MCF 10A (cell line): ENCODE results near the gene ATF5. TPM values are rescaled to one million over a fixed set of nuclear protein-coding genes. Genes with fewer than 3 reads are reported as not detected.

Experiments used
- BruUV-seq: library from RNA; stranded (reverse); fragments of 400-500 nt; replicated peaks from 2 replicates; lab custom pipeline; 2021; lab: Mats Ljungman, UMichigan
- CTCF ChIA-PET: fragments of 300-600 bp; sonication (Branson Sonifier 250); formaldehyde crosslinking; extraction: SDS; loops from one replicate; lab custom pipeline; 2021; ENCODE audit warnings: antibody characterized with exemption, inconsistent platforms; lab: Yijun Ruan, JAX
- POLR2A ChIA-PET: fragments of 300-600, 350-650 bp; sonication (Branson Sonifier 250); formaldehyde crosslinking; extraction: SDS; loops from one replicate; lab custom pipeline; 2020; ENCODE audit warnings: antibody characterized with exemption, inconsistent platforms; lab: Yijun Ruan, JAX
- DNase-seq: peaks from one replicate; pipeline ENCODE4 v3.0.0-alpha.2; 2018; ENCODE audit not compliant: unreplicated experiment
- H3K27ac Mint-ChIP-seq: one replicate; pipeline ENCODE4 v1.8.0; 2022; ENCODE audit warnings: mild to moderate bottlenecking, low read depth, mixed read lengths; ENCODE audit not compliant: unreplicated experiment
- H3K27me3 Mint-ChIP-seq: one replicate; pipeline ENCODE4 v1.8.0; 2022; ENCODE audit warnings: mixed read lengths; ENCODE audit not compliant: insufficient read depth, unreplicated experiment
- H3K36me3 Mint-ChIP-seq: one replicate; pipeline ENCODE4 v1.8.0; 2022; ENCODE audit warnings: mild to moderate bottlenecking, moderate library complexity, mixed read lengths; ENCODE audit not compliant: insufficient read depth, unreplicated experiment
- H3K4me1 Mint-ChIP-seq: one replicate; pipeline ENCODE4 v1.8.0; 2022; ENCODE audit warnings: mixed read lengths; ENCODE audit not compliant: insufficient read depth, unreplicated experiment
- H3K4me3 Mint-ChIP-seq: one replicate; pipeline ENCODE4 v1.8.0; 2022; ENCODE audit warnings: mild to moderate bottlenecking, moderate library complexity, mixed read lengths; ENCODE audit not compliant: unreplicated experiment
- H3K9me3 Mint-ChIP-seq: one replicate; pipeline ENCODE4 v1.8.0; 2022; ENCODE audit warnings: mixed read lengths; ENCODE audit not compliant: unreplicated experiment
- intact Hi-C: fragments of 100-400 bp; cut with micrococcal nuclease; formaldehyde crosslinking; loops from 2 replicates; pipeline ENCODE4 v1.14.1; 2022
- total RNA-seq: library from RNA; stranded (reverse); gene quantifications from 2 replicates; pipeline ENCODE4 v1.2.3, GENCODE V29; 2022
- TF ChIP-seq, protein P1 (sequence below): fragments of 200-600 bp; IDR thresholded peaks from one replicate; pipeline ENCODE4 v1.8.0; 2022; ENCODE audit warnings: antibody characterized with exemption, mild to moderate bottlenecking; ENCODE audit not compliant: unreplicated experiment

ATF5 gene
- total RNA-seq, 1 experiment from 2014 or later: 23.7 TPM

GRCh38 chr19:49946415-49946814 is 17.4 kb downstream of the ATF5 start:
- POLR2A ChIA-PET: no interaction called here
- TF ChIP-seq, protein P1, sequence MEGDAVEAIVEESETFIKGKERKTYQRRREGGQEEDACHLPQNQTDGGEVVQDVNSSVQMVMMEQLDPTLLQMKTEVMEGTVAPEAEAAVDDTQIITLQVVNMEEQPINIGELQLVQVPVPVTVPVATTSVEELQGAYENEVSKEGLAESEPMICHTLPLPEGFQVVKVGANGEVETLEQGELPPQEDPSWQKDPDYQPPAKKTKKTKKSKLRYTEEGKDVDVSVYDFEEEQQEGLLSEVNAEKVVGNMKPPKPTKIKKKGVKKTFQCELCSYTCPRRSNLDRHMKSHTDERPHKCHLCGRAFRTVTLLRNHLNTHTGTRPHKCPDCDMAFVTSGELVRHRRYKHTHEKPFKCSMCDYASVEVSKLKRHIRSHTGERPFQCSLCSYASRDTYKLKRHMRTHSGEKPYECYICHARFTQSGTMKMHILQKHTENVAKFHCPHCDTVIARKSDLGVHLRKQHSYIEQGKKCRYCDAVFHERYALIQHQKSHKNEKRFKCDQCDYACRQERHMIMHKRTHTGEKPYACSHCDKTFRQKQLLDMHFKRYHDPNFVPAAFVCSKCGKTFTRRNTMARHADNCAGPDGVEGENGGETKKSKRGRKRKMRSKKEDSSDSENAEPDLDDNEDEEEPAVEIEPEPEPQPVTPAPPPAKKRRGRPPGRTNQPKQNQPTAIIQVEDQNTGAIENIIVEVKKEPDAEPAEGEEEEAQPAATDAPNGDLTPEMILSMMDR: no peak
- intact Hi-C loops: no loop called here
- DNase-seq: no peak
- Mint-ChIP-seq H3K4me3 (no peak overlapping the region), H3K4me1 (no peaks in the 10 kb centered on the region), H3K27ac (no peak overlapping the region), H3K9me3 (no peaks in the 10 kb centered on the region), H3K36me3 (no peaks in the 10 kb centered on the region), H3K27me3 (peaks cover 20% of the 10 kb centered on the region)
- no TSS peak for BruUV-seq
- CTCF ChIA-PET: interaction anchor here (0.7 kb wide), 1 partner anchor 404 kb away, joined by 4 read pairs; no protein-coding TSS in a partner anchor

DNA sequence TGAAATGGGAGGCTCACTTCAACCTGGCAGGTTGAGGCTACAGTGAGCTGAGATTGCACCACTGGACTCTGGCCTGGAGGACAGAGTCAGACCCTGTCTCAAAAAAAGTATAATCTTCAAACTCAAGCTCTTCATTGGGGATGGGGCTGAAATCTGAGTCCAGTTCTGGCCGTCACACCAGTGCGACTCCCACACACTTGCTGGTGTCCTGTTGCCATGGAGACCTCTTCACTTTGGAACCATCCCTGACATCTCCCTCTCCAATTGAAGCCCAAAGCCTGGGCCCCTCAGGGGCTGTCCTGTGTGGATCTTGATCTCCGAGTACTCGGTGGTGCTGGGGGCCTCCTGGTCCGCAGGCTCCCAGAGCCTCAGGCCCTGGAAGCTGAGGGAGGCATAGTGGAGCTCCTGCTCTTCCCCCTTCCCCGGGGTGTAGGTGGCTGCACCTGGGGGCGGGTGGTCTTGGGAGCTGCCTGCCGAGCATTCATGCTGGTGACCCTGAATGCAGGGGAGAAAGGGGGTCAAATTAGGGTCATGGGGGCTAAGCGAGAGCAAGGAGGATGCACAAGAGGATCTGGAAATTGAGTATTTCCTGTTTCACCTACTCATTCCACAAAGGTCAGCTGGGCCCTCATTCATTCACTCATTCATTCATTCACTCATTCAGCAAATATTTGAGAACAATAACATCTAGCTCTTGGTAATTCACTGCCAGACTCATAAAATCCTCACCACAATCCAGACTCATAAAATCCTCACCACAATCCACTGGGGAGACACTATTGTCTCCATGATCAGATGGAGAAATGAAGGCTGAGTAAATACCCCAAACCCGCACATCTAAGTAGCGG is 21.0 kb downstream of the ATF5 start:
- no peak overlapping the region for H3K27ac Mint-ChIP-seq
- H3K27me3 Mint-ChIP-seq: peaks cover 15% of the 10 kb centered on the region
- H3K36me3 Mint-ChIP-seq: no peaks in the 10 kb centered on the region
- ChIA-PET CTCF (interaction anchor here (0.7 to 1.2 kb wide), 4 partner anchors 12 to 186 kb away, joined by 3 to 6 read pairs (median 3); no protein-coding TSS in a partner anchor), POLR2A (interaction anchor here (0.5 to 1.0 kb wide), 2 partner anchors 14 to 186 kb away, joined by 3 read pairs; no protein-coding TSS in a partner anchor)
- H3K4me3 Mint-ChIP-seq: no peak overlapping the region
- no TSS peak for BruUV-seq
- TF ChIP-seq, protein P1: no peak
- DNase-seq: no peak
- H3K4me1 Mint-ChIP-seq: peaks cover 7% of the 10 kb centered on the region
- intact Hi-C loops: no loop called here
- H3K9me3 Mint-ChIP-seq: no peaks in the 10 kb centered on the region

- TF ChIP-seq, protein P1: no peak
- H3K4me3 Mint-ChIP-seq: no peak overlapping the region
- H3K27ac Mint-ChIP-seq: no peak overlapping the region
- H3K36me3 Mint-ChIP-seq: no peaks in the 10 kb centered on the region
- no peaks in the 10 kb centered on the region for H3K9me3 Mint-ChIP-seq
- CTCF ChIA-PET: interaction anchor here (1.0 to 1.2 kb wide), 2 partner anchors 13 to 185 kb away, joined by 3 to 6 read pairs; no protein-coding TSS in a partner anchor
- no peak for DNase-seq
- H3K4me1 Mint-ChIP-seq: peaks cover 7% of the 10 kb centered on the region
- H3K27me3 Mint-ChIP-seq: peaks cover 20% of the 10 kb centered on the region
- intact Hi-C loops: no loop called here
- BruUV-seq: no TSS peak
- POLR2A ChIA-PET: interaction anchor here (1.0 kb wide), 1 partner anchor 185 kb away, joined by 3 read pairs; no protein-coding TSS in a partner anchor
These were observed 21.6 kb downstream of the ATF5 start for GRCh38 chr19:49950590-49950948.

DNA sequence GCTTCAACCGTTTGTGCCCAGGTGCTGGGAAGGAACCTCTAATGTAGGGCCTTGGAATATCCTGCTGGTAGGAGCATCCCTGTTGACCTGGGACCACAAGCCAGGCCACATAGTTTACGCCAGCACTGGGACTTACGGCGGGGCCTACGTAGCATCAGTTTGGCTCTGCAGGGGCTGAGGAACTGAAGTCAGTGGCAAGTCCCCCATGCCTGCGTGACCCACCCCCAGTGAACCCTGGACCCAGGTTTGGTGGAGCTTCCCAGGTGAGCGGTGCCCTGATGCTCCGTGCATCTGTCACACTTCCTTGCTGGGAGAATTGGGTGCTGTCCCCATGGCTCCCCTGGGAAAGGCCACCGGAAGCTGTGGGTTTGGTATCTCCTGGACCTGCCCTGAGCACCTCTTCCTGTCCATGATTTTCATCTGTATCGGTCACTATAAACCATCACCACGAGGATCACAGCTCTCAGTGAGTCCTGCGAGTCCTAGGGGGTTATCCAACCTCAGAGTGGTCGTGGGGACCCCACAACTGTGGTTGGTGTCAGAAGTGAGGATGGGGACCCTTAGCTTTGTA is 22.0 kb downstream of the ATF5 start:
- ChIA-PET POLR2A (interaction anchor here (1.0 kb wide), 1 partner anchor 185 kb away, joined by 3 read pairs; no protein-coding TSS in a partner anchor), CTCF (interaction anchor here (0.5 to 1.2 kb wide), 2 partner anchors 16 to 185 kb away, joined by 3 to 6 read pairs; no protein-coding TSS in a partner anchor)
- intact Hi-C loops: no loop called here
- Mint-ChIP-seq H3K9me3 (no peaks in the 10 kb centered on the region), H3K4me1 (peaks cover 7% of the 10 kb centered on the region), H3K4me3 (no peak overlapping the region), H3K36me3 (no peaks in the 10 kb centered on the region), H3K27me3 (peaks cover 20% of the 10 kb centered on the region), H3K27ac (no peak overlapping the region)
- DNase-seq: no peak
- BruUV-seq: no TSS peak
- TF ChIP-seq, protein P1: no peak
